GM23338 (cell line): ENCODE measurements around the gene RRH. TPM values are rescaled to one million over a fixed set of nuclear protein-coding genes. Genes with fewer than 3 reads are reported as not detected.

Experiments used
- ATAC-seq: fragments of 200-7000 bp; cut with Tn5 transposase; 3 replicates; pipeline ENCODE4 v1.9.1; 2020
- DNase-seq: peaks from one replicate; pipeline ENCODE4 v3.0.0-alpha.2; 2015; ENCODE audit warnings: low spot score
- H2AFZ ChIP-seq: fragments of 200-600 bp; sonication (generic); 2 replicates; pipeline ENCODE4 v1.8.0; 2016; ENCODE audit warnings: antibody characterized with exemption, mild to moderate bottlenecking, moderate library complexity
- H3F3A ChIP-seq: fragments of 200-600 bp; sonication (generic); replicated peaks from 2 replicates; pipeline ENCODE4 v1.8.0; 2017; ENCODE audit warnings: antibody characterized with exemption, mixed run types, low read depth
- H3K27ac ChIP-seq: fragments of 200-600 bp; sonication (generic); 2 replicates; pipeline ENCODE4 v1.6.1; 2016; ENCODE audit warnings: low read depth
- H3K27me3 ChIP-seq: fragments of 200-600 bp; sonication (generic); 2 replicates; pipeline ENCODE4 v1.8.0; 2016; ENCODE audit warnings: mild to moderate bottlenecking, mixed run types, moderate library complexity; ENCODE audit not compliant: insufficient read depth
- H3K36me3 ChIP-seq: fragments of 200-600 bp; sonication (generic); 2 replicates; pipeline ENCODE4 v1.8.0; 2016; ENCODE audit warnings: mild to moderate bottlenecking; ENCODE audit not compliant: insufficient read depth
- H3K4me1 ChIP-seq: fragments of 200-600 bp; sonication (generic); 2 replicates; pipeline ENCODE4 v1.8.0; 2016; ENCODE audit warnings: mild to moderate bottlenecking, moderate library complexity; ENCODE audit not compliant: insufficient read depth
- H3K4me2 ChIP-seq: fragments of 200-600 bp; sonication (generic); 2 replicates; pipeline ENCODE4 v1.7.1; 2017; ENCODE audit warnings: mixed run types
- H3K4me3 ChIP-seq: fragments of 200-600 bp; sonication (generic); 2 replicates; pipeline ENCODE4 v1.6.1; 2016; ENCODE audit warnings: mixed run types
- H3K79me2 ChIP-seq: fragments of 200-600 bp; sonication (generic); replicated peaks from 2 replicates; pipeline ENCODE4 v1.8.0; 2017; ENCODE audit warnings: mild to moderate bottlenecking; ENCODE audit not compliant: insufficient read depth
- H3K9me2 ChIP-seq: fragments of 200-600 bp; sonication (generic); 2 replicates; pipeline ENCODE4 v1.8.0; 2017; ENCODE audit not compliant: insufficient read depth
- H4K20me1 ChIP-seq: fragments of 200-600 bp; sonication (generic); replicated peaks from 2 replicates; pipeline ENCODE4 v1.8.0; 2017; ENCODE audit warnings: mild to moderate bottlenecking; ENCODE audit not compliant: insufficient read depth
- H3K27ac Mint-ChIP-seq: 2 replicates; pipeline ENCODE4 v1.8.0; 2020; ENCODE audit warnings: inconsistent platforms, mild to moderate bottlenecking, moderate library complexity, mixed read lengths
- H3K27me3 Mint-ChIP-seq: 3 replicates; pipeline ENCODE4 v1.8.0; 2022; ENCODE audit warnings: low read depth, mild to moderate bottlenecking, moderate library complexity, mixed read lengths, inconsistent platforms; ENCODE audit not compliant: insufficient read depth, poor library complexity
- H3K36me3 Mint-ChIP-seq: 3 replicates; pipeline ENCODE4 v1.8.0; 2021; ENCODE audit warnings: low read depth, mild to moderate bottlenecking, inconsistent platforms, moderate library complexity, mixed read lengths
- H3K4me1 Mint-ChIP-seq: 3 replicates; pipeline ENCODE4 v1.8.0; 2020; ENCODE audit warnings: mild to moderate bottlenecking, inconsistent platforms, mixed read lengths
- H3K4me3 Mint-ChIP-seq: 3 replicates; pipeline ENCODE4 v1.8.0; 2021; ENCODE audit warnings: moderate library complexity, mild to moderate bottlenecking, inconsistent platforms, mixed read lengths
- H3K9me3 Mint-ChIP-seq: 3 replicates; pipeline ENCODE4 v1.8.0; 2020; ENCODE audit warnings: moderate library complexity, mild to moderate bottlenecking, inconsistent platforms, mixed read lengths
- CREB1 ChIP-seq: fragments of 250-450 bp; sonication (Bioruptor Pico); IDR thresholded peaks from 2 replicates; pipeline ENCODE4 v1.5.0; 2020; ENCODE audit warnings: low read depth, mild to moderate bottlenecking, moderate library complexity
- CTCF ChIP-seq, 2 experiments: fragments of 200-600 bp in 1 of 2; sonication (generic) in 1 of 2; conservative IDR thresholded peaks; 2 replicates each; pipeline versions ENCODE4 v1.5.1 to v1.6.1; 2016 to 2017; ENCODE audit warnings: antibody characterized with exemption in 2 of 2, low read depth in 2 of 2, mild to moderate bottlenecking in 2 of 2, moderate library complexity in 1 of 2
- ETS1 ChIP-seq: IDR thresholded peaks from 2 replicates; pipeline ENCODE4 v1.6.1; 2016; ENCODE audit warnings: antibody characterized with exemption
- EZH2 ChIP-seq: fragments of 200-600 bp; sonication (generic); IDR thresholded peaks from one replicate; pipeline ENCODE4 v1.8.0; 2017; ENCODE audit warnings: antibody characterized with exemption, mild to moderate bottlenecking, low read depth; ENCODE audit not compliant: unreplicated experiment
- EZH2phosphoT487 ChIP-seq: fragments of 200-600 bp; sonication (generic); IDR thresholded peaks from one replicate; pipeline ENCODE4 v1.8.1; 2018; ENCODE audit warnings: antibody characterized with exemption; ENCODE audit not compliant: unreplicated experiment
- JUNB ChIP-seq: IDR thresholded peaks from one replicate; pipeline ENCODE4 v1.6.1; 2016; ENCODE audit warnings: antibody characterized with exemption; ENCODE audit not compliant: unreplicated experiment
- NANOG ChIP-seq: IDR thresholded peaks from 2 replicates; pipeline ENCODE4 v1.6.1; 2016; ENCODE audit warnings: antibody characterized with exemption, borderline replicate concordance
- POLR2AphosphoS5 ChIP-seq: IDR thresholded peaks from 2 replicates; pipeline ENCODE4 v1.6.1; 2016; ENCODE audit warnings: antibody characterized with exemption, low read depth
- STAT1 ChIP-seq: IDR thresholded peaks from one replicate; pipeline ENCODE4 v1.6.1; 2016; ENCODE audit warnings: antibody characterized with exemption; ENCODE audit not compliant: unreplicated experiment
- ZNF114 ChIP-seq: fragments of 250-450 bp; sonication (Bioruptor Pico); IDR thresholded peaks from 2 replicates; pipeline ENCODE4 v1.5.0; 2020; ENCODE audit warnings: mild to moderate bottlenecking, moderate library complexity
- ZNF331 ChIP-seq: fragments of 250-450 bp; sonication (Bioruptor Pico); IDR thresholded peaks from 2 replicates; pipeline ENCODE4 v1.5.0; 2020; ENCODE audit warnings: low read depth, mild to moderate bottlenecking, moderate library complexity
- polyA plus RNA-seq: library from polyadenylated mRNA; unstranded; fragments of >200 nt; fragmentation: Nextera tagmentation; extraction: Ambion mirVana; gene quantifications from 2 replicates; pipeline ENCODE4 v1.2.1, GENCODE V29; 2016
- total RNA-seq: library from RNA; depleted of rRNA; stranded (reverse); fragments of >200 nt; shearing (Covaris generic); gene quantifications from 2 replicates; pipeline ENCODE4 v1.2.3, GENCODE V29; 2014
- TF ChIP-seq, protein P1 (sequence below): fragments of 250-450 bp; sonication (Bioruptor Pico); IDR thresholded peaks from 2 replicates; pipeline ENCODE4 v1.5.0; 2020; ENCODE audit warnings: mild to moderate bottlenecking, moderate library complexity
- TF ChIP-seq, protein P2 (sequence below): IDR thresholded peaks from one replicate; pipeline ENCODE4 v1.6.1; 2018; ENCODE audit warnings: antibody characterized with exemption; ENCODE audit not compliant: unreplicated experiment

RRH gene
- total and polyA plus RNA-seq, 2 experiments from 2014 or later: not detected

GRCh38 chr4:109801099-109801789, 26.5 kb upstream of the RRH start:
- H3K4me3 ChIP-seq: no peak overlapping the region
- H3K4me1 ChIP-seq: no peaks in the 10 kb centered on the region
- Mint-ChIP-seq H3K4me1 (no peaks in the 10 kb centered on the region), H3K27me3 (peaks cover 5% of the 10 kb centered on the region), H3K4me3 (no peak overlapping the region), H3K36me3 (no peaks in the 10 kb centered on the region), H3K27ac (no peak overlapping the region), H3K9me3 (peaks cover 5% of the 10 kb centered on the region; the same call in 2 of the 3 replicates)
- no peak for DNase-seq
- no peaks in the 10 kb centered on the region for H3K79me2 ChIP-seq
- no peaks in the 10 kb centered on the region for H4K20me1 ChIP-seq
- no peaks in the 10 kb centered on the region for H3F3A ChIP-seq
- H3K9me2 ChIP-seq: no peaks in the 10 kb centered on the region
- H3K27me3 ChIP-seq: no peaks in the 10 kb centered on the region
- no peak for ATAC-seq
- no peak overlapping the region for H2AFZ ChIP-seq
- no peaks in the 10 kb centered on the region for H3K36me3 ChIP-seq
- no peak overlapping the region for H3K27ac ChIP-seq
- no peak for TF ChIP-seq EZH2phosphoT487
- TF ChIP-seq NANOG: no peak
- TF ChIP-seq STAT1: no peak
- no peak for TF ChIP-seq ZNF331 (CRISPR knock-in tag)
- TF ChIP-seq ETS1: no peak
- TF ChIP-seq EZH2: no peak
- no peak for TF ChIP-seq CREB1 (CRISPR knock-in tag)
- TF ChIP-seq, protein P1, sequence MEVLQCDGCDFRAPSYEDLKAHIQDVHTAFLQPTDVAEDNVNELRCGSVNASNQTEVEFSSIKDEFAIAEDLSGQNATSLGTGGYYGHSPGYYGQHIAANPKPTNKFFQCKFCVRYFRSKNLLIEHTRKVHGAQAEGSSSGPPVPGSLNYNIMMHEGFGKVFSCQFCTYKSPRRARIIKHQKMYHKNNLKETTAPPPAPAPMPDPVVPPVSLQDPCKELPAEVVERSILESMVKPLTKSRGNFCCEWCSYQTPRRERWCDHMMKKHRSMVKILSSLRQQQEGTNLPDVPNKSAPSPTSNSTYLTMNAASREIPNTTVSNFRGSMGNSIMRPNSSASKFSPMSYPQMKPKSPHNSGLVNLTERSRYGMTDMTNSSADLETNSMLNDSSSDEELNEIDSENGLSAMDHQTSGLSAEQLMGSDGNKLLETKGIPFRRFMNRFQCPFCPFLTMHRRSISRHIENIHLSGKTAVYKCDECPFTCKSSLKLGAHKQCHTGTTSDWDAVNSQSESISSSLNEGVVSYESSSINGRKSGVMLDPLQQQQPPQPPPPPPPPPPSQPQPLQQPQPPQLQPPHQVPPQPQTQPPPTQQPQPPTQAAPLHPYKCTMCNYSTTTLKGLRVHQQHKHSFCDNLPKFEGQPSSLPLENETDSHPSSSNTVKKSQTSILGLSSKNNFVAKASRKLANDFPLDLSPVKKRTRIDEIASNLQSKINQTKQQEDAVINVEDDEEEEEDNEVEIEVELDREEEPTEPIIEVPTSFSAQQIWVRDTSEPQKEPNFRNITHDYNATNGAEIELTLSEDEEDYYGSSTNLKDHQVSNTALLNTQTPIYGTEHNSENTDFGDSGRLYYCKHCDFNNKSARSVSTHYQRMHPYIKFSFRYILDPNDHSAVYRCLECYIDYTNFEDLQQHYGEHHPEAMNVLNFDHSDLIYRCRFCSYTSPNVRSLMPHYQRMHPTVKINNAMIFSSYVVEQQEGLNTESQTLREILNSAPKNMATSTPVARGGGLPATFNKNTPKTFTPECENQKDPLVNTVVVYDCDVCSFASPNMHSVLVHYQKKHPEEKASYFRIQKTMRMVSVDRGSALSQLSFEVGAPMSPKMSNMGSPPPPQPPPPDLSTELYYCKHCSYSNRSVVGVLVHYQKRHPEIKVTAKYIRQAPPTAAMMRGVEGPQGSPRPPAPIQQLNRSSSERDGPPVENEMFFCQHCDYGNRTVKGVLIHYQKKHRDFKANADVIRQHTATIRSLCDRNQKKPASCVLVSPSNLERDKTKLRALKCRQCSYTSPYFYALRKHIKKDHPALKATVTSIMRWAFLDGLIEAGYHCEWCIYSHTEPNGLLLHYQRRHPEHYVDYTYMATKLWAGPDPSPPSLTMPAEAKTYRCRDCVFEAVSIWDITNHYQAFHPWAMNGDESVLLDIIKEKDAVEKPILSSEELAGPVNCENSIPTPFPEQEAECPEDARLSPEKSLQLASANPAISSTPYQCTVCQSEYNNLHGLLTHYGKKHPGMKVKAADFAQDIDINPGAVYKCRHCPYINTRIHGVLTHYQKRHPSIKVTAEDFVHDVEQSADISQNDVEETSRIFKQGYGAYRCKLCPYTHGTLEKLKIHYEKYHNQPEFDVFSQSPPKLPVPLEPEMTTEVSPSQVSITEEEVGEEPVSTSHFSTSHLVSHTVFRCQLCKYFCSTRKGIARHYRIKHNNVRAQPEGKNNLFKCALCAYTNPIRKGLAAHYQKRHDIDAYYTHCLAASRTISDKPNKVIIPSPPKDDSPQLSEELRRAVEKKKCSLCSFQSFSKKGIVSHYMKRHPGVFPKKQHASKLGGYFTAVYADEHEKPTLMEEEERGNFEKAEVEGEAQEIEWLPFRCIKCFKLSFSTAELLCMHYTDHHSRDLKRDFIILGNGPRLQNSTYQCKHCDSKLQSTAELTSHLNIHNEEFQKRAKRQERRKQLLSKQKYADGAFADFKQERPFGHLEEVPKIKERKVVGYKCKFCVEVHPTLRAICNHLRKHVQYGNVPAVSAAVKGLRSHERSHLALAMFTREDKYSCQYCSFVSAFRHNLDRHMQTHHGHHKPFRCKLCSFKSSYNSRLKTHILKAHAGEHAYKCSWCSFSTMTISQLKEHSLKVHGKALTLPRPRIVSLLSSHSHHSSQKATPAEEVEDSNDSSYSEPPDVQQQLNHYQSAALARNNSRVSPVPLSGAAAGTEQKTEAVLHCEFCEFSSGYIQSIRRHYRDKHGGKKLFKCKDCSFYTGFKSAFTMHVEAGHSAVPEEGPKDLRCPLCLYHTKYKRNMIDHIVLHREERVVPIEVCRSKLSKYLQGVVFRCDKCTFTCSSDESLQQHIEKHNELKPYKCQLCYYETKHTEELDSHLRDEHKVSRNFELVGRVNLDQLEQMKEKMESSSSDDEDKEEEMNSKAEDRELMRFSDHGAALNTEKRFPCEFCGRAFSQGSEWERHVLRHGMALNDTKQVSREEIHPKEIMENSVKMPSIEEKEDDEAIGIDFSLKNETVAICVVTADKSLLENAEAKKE: no peak
- TF ChIP-seq, protein P2, sequence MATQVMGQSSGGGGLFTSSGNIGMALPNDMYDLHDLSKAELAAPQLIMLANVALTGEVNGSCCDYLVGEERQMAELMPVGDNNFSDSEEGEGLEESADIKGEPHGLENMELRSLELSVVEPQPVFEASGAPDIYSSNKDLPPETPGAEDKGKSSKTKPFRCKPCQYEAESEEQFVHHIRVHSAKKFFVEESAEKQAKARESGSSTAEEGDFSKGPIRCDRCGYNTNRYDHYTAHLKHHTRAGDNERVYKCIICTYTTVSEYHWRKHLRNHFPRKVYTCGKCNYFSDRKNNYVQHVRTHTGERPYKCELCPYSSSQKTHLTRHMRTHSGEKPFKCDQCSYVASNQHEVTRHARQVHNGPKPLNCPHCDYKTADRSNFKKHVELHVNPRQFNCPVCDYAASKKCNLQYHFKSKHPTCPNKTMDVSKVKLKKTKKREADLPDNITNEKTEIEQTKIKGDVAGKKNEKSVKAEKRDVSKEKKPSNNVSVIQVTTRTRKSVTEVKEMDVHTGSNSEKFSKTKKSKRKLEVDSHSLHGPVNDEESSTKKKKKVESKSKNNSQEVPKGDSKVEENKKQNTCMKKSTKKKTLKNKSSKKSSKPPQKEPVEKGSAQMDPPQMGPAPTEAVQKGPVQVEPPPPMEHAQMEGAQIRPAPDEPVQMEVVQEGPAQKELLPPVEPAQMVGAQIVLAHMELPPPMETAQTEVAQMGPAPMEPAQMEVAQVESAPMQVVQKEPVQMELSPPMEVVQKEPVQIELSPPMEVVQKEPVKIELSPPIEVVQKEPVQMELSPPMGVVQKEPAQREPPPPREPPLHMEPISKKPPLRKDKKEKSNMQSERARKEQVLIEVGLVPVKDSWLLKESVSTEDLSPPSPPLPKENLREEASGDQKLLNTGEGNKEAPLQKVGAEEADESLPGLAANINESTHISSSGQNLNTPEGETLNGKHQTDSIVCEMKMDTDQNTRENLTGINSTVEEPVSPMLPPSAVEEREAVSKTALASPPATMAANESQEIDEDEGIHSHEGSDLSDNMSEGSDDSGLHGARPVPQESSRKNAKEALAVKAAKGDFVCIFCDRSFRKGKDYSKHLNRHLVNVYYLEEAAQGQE: no peak
- TF ChIP-seq CTCF (conservative IDR thresholded peaks at IDR 0.05; ENCODE audit: low read depth in 2 of 2): no peak
- no peak for TF ChIP-seq JUNB
- no peak for TF ChIP-seq POLR2AphosphoS5
- no peak for TF ChIP-seq ZNF114 (CRISPR knock-in tag)
- no peak overlapping the region for H3K4me2 ChIP-seq
